OCI-M2 (cell line): ENCODE results near the gene PRAMEF1.
"Not testable (repeated sequence)": the region's sequence is repeated elsewhere in the genome, so short reads cannot be mapped to it uniquely, and the experiment has no call there.

Source experiments
- DNase-seq: peaks from one replicate; lab custom pipeline; 2025; ENCODE audit not compliant: unreplicated experiment; lab: John Stamatoyannopoulos, UW

The PRAMEF1 gene

DNA sequence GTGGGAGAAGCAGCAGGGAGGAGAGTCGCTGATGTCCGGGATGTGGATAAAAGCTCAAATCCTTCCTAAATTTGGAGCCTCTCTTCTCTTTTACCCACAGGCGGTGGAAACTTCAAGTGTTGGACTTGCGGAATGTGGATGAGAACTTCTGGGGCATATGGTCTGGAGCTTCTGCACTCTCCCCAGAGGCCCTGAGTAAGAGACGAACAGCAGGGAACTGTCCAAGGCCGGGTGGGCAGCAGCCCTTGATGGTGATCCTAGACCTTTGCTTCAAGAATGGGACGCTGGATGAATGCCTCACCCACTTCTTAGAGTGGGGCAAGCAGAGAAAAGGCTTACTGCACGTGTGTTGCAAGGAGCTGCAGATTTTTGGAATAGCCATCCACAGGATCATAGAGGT lies 15.8 kb upstream of the PRAMEF1 start:
- no peak for DNase-seq

DNA sequence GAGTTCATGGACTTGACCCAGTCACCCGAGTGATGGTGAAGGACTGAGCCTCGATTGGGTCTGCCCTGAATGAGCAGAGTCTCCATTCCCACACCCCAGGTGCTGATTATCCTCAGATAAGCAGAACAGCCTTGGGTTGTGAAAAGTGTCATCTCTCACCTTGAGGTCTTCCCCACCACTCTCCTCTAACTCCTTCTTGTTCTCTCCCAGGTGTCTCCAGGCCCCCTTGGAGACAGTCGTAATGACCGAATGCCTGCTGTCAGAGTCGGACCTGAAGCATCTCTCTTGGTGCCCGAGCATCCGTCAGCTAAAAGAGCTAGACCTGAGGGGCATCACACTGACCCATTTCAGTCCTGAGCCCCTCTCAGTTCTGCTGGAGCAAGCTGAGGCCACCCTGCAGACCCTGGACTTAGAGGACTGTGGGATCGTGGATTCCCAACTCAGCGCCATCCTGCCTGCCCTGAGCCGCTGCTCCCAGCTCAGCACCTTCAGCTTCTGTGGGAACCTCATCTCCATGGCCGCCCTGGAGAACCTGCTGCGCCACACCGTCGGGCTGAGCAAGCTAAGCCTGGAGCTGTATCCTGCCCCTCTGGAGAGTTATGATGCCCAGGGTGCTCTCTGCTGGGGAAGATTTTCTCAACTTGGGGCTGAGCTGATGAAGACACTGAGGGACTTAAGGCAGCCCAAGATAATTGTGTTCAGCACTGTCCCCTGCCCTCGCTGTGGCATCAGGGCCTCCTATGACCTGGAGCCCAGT lies 14.2 kb upstream of the PRAMEF1 start:
- no peak for DNase-seq

DNA sequence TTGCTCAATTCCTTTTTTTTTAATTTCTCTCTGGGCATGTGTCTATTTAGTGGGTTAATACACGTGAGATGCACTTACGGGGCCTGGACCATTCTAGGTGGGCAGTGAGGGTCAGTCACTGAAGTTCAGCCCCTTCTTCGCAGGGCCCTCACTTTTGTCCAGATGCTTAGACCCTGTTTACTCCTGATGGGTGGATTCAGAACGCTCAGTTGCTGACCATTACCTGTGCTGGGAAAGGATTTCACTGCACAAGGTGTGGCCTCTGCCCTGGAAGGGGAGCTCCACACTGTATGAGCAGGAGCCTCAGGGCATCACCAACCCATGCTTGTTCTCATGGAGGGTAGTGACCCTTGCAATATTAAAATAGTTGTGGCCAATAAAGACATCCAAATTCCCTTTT lies 13.1 kb upstream of the PRAMEF1 start:
- no peak for DNase-seq

DNA sequence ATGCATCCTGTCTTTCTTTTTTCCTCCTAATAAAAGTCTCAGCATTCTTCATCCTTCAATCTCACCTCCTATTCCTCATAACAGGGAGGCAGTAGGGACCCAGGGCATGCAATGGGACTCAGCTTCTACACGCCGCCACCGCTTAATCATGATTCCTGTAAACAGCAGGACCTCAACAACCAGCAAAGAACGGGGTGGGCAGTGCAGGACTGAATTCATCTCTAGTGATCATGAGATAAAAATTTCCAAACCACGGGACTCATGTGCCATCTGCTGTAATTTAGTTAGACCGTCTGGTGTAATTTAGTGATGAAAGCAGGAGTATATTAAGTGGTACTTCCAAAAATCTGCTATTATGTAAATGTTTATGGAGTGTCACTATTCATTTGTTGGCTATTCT lies 12.3 kb upstream of the PRAMEF1 start:
- DNase-seq: no peak

GRCh38 chr1:12781488-12781887 lies 9.7 kb upstream of the PRAMEF1 start:
- DNase-seq: not testable (repeated sequence)

- not testable (repeated sequence) for DNase-seq
Observed at GRCh38 chr1:12783783-12784182, 7.4 kb upstream of the PRAMEF1 start.

- not testable (repeated sequence) for DNase-seq
Observed at GRCh38 chr1:12784729-12785128, 6.5 kb upstream of the PRAMEF1 start.

- DNase-seq: no peak
Observed at GRCh38 chr1:12798911-12799310, 7.7 kb downstream of the PRAMEF1 start.

DNA sequence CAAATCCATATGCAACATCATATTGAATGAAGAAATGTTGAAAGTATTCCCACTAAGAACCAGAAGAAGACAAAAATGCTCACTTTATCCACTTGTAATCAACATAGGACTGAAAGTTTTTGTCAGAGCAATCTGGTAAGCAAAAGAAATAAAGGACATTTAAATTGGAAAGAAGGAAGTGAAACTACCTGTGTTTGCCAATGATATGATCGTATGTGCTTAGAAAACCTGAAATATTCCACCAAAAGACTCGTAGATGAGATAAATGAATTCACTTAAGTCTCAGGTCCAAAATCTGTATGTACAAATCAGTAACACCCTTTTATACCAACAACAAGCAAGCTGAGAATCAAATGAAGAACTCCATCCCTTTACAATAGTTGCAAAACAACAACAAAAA lies 8.5 kb downstream of the PRAMEF1 start:
- DNase-seq: no peak

GRCh38 chr1:12809933-12810332 lies 18.7 kb downstream of the PRAMEF1 start:
- DNase-seq: no peak

DNA sequence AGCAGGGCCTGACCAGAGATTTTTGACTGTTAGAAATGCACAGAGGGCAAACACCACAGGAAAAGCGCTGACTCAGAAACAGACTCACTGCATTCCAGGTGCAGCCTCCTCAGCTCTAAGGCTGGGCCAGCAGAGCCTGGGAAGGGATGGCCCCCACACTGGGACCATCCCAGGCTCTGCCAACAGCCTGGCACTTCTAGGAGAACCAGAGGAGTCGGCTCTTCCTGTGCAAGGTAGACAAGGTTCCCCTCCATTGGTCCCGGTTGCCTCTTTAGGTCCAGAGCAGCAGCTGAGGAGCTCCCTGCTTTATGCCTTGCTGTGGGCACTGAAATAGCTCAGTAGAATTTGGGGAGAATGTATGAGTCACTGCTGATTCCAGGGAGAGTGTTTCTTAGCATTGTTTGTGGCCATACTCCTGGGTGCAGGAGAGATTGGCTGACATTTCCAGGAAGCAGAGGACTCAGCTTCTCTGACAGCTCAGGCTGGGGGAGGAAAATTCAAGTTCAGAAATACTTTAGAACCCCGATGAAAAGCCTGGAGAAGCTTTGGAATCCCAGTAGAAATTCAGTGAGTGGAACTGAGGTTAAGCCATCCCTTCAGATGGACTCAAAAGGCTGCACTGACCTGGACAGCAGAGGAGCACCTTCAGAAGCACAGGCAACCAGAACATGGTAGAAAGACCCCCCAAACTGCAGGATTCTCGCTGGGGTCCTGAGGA lies 19.7 kb downstream of the PRAMEF1 start:
- DNase-seq: no peak

GRCh38 chr1:12811409-12811784 lies 20.2 kb downstream of the PRAMEF1 start:
- DNase-seq: no peak

DNA sequence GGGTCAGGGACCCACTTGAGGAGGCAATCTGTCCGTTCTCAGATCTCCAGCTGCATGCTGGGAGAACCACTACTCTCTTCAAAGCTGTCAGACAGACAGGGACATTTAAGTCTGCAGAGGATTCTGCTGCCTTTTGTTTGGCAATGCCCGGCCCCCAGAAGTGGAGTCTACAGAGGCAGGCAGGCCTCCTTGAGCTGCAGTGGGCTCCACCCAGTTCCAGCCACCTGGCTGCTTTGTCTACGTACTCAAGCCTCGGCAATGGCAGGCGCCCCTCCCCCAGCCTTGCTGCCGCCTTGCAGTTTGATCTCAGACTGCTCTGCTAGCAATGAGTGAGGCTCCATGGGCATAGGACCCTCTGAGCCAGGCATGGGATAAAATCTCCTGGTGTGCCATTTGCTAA lies 27.9 kb downstream of the PRAMEF1 start:
- DNase-seq: not testable (repeated sequence)

DNA sequence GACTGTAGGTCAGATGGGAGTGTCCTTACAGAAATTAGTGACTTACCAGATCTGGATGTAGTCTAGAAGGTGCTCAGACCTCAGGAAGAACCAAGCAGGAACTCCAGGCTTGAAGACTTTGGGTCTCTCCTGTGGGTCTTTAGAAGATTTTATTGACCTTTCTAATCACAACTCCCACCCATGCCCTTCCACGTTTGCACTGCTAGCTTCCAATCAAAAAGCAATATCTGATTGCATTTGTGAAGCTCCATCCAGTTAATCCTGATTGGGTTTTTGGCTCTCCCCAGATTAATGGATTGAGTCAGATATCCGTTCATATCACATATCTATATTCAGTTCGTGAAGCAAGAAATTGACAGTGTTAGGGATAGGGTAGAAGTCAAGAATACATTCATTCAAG lies 40.1 kb downstream of the PRAMEF1 start, which contains the start of gene PRAMEF11:
Gene PRAMEF11, minus strand, starts transcription at position 101 of the 400 bp plus-strand sequence. CDS start 2,621 bp downstream, outside the sequence.
- DNase-seq: not testable (repeated sequence)

DNA sequence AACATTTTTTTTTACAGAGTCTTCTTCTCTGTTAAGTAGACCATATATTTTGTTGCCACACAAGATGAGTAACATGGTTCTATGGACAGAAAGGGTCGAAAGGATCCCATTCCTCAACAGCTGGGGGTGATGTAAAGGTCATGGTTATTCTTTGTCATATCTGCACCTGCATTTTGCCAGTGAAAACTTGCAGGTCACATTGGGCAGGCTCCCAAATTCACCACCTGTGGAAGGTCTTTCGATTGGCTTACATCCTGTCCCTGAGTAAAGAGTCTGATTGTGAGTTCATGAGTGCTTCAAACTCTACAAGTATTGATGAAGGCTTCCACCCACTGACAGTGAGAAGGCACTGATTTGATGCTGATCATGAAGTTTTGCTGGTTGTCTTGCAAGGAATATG lies 42.1 kb downstream of the PRAMEF1 start:
- DNase-seq: not testable (repeated sequence)
